ENCODE data around the gene RAB9B. TPM values are rescaled to one million over a fixed set of nuclear protein-coding genes. Genes with fewer than 3 reads are reported as not detected.
"Not testable (repeated sequence)": the region's sequence is repeated elsewhere in the genome, so short reads cannot be mapped to it uniquely, and the experiment has no call there.

RAB9B gene
- total and polyA plus RNA-seq, 9 donors, result 3.7 to 23.8 (median 12.6) TPM

DNA sequence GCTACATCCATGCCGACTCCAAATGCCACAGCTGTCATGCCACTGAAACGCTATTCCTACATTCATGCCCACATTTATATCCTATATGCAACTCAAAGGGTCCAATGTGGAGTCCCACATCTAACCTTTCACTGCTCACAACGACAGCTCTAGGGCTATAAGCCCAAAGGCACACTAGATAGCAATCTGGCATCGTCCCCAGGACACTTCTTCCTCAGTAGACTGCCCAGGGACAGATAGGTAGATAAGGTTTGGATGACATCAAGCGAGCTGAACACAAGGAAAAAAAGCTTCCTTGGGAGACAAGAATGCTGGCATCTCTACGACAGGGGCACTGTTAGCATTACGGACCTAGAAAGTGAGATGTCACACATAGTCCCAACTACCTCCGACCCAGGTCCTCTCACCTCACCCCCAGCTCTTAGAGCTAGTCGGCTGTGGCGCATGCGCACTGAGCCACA, 685 bp downstream of the RAB9B start:
- Histone ChIP-seq H3K27ac (peak overlapping the region in 1 of 2 donors; percentile 85), H3K4me3 (peak overlapping the region; percentile 47), H3K4me1 (ENCODE audit: insufficient read depth) (no peaks in the 10 kb centered on the region), H3K9me3 (no peaks in the 10 kb centered on the region), H3K36me3 (no peaks in the 10 kb centered on the region), H3K27me3 (no peaks in the 10 kb centered on the region)
- no peak for TF ChIP-seq POLR2A (IDR thresholded peaks at IDR 0.05)
- no peak for TF ChIP-seq EP300 (IDR thresholded peaks at IDR 0.05)
- TF ChIP-seq, protein P1, sequence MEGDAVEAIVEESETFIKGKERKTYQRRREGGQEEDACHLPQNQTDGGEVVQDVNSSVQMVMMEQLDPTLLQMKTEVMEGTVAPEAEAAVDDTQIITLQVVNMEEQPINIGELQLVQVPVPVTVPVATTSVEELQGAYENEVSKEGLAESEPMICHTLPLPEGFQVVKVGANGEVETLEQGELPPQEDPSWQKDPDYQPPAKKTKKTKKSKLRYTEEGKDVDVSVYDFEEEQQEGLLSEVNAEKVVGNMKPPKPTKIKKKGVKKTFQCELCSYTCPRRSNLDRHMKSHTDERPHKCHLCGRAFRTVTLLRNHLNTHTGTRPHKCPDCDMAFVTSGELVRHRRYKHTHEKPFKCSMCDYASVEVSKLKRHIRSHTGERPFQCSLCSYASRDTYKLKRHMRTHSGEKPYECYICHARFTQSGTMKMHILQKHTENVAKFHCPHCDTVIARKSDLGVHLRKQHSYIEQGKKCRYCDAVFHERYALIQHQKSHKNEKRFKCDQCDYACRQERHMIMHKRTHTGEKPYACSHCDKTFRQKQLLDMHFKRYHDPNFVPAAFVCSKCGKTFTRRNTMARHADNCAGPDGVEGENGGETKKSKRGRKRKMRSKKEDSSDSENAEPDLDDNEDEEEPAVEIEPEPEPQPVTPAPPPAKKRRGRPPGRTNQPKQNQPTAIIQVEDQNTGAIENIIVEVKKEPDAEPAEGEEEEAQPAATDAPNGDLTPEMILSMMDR (IDR thresholded peaks at IDR 0.05), result no peak
- intact Hi-C loops (cut with DNase I), result no loop called here
- WGBS, 3 donors, result 28 to 43% (median 36%) methylated on average over 11 of the region's 11 CpGs
- DNase-seq, result no peak

DNA sequence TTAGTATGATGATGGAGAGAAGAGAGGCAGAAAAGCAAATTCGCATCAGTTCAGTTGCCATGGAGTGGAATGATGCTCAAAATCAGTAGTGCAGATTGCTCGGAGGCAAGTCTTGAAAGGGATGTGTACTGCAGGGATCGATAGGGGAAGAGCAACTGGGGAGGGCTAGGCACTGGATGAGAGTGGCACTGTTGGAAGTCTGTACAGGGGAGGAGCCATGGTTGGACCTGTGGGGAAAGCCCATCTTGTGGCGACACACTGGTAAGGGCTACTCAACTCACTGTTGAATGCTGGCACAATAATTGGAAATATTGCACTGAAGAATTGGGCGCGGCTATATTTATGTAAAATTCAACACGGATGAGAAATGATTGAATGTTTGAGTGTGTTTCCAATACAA, 1.2 kb downstream of the RAB9B start:
- no peaks in the 10 kb centered on the region for H3K36me3 ChIP-seq
- H3K4me1 ChIP-seq (ENCODE audit: insufficient read depth), result no peaks in the 10 kb centered on the region
- no peak for DNase-seq
- H3K9me3 ChIP-seq, result no peaks in the 10 kb centered on the region
- TF ChIP-seq, protein P1 (IDR thresholded peaks at IDR 0.05), result no peak
- TF ChIP-seq POLR2A (IDR thresholded peaks at IDR 0.05) (no peak), EP300 (IDR thresholded peaks at IDR 0.05) (no peak)
- peak overlapping the region; percentile 21 for H3K4me3 ChIP-seq
- WGBS, 3 donors, result 69 to 74% (median 70%) methylated on average over 7 of the region's 7 CpGs
- no peaks in the 10 kb centered on the region for H3K27me3 ChIP-seq
- no peak overlapping the region for H3K27ac ChIP-seq
- intact Hi-C loops (cut with DNase I), result no loop called here

DNA sequence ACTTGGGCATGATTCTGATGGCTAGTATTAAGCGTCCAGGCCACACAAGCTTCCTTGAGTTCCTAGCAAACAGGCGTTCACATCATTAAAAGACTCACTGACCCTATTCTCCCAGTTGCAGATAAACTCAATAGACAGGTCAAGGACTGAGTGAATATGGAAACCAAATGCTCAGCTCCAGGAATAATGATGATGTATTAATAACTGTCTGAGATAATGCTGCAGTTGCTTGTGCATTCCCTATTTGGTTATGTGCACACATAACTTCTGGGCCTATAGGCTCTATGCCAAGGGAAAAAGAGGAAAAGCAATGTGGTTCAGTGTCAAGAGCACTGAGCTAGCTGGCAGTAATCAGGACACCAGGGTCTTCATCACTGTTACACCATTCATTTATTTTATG, 3.5 kb downstream of the RAB9B start:
- intact Hi-C loops (cut with DNase I), result no loop called here

DNA sequence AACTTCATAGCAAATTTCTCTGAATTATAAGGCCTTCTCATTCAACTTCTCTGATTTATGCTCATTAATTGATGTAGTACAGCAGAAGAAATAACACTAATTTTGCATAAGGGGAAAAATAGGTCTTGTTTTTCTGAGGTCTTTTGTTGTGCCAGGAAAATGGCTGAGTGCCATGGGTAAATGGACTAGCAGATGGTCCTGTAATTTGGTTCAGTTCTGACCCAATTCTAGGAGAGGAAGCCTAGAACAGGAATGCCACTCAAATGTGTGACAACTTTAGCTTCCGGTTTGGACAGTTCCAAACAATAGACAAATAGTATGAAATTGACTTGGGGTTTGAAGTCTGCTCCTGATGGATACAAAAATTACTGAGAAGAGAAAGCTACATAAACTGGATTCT, 6.2 kb downstream of the RAB9B start:
- DNase-seq, result no peak
- no peak overlapping the region for H3K4me3 ChIP-seq
- TF ChIP-seq, protein P1 (IDR thresholded peaks at IDR 0.05), result no peak
- no peak for TF ChIP-seq EP300 (IDR thresholded peaks at IDR 0.05)
- no peak for TF ChIP-seq POLR2A (IDR thresholded peaks at IDR 0.05)
- H3K4me1 ChIP-seq (ENCODE audit: insufficient read depth), result peaks cover 2% of the 10 kb centered on the region
- no peaks in the 10 kb centered on the region for H3K36me3 ChIP-seq
- H3K9me3 ChIP-seq, result no peaks in the 10 kb centered on the region
- H3K27ac ChIP-seq, result no peak overlapping the region
- 71 to 100% (median 74%) methylated on average over 1 of the region's 1 CpG for WGBS, 3 donors
- intact Hi-C loops (cut with DNase I), result no loop called here
- no peaks in the 10 kb centered on the region for H3K27me3 ChIP-seq

More for the DNA sequence above, 3.5 kb downstream of the RAB9B start:
- no peaks in the 10 kb centered on the region for H3K9me3 ChIP-seq
- peak overlapping the region in 1 of 2 donors; percentile 42 for H3K27ac ChIP-seq
- H3K4me3 ChIP-seq, result no peak overlapping the region
- WGBS, 3 donors, result 26 to 41% (median 30%) methylated on average over 2 of the region's 2 CpGs
- TF ChIP-seq EP300 (IDR thresholded peaks at IDR 0.05), result no peak
- DNase-seq, result no peak
- no peaks in the 10 kb centered on the region for H3K27me3 ChIP-seq
- peaks cover 2% of the 10 kb centered on the region for H3K4me1 ChIP-seq (ENCODE audit: insufficient read depth)
- no peaks in the 10 kb centered on the region for H3K36me3 ChIP-seq

DNA sequence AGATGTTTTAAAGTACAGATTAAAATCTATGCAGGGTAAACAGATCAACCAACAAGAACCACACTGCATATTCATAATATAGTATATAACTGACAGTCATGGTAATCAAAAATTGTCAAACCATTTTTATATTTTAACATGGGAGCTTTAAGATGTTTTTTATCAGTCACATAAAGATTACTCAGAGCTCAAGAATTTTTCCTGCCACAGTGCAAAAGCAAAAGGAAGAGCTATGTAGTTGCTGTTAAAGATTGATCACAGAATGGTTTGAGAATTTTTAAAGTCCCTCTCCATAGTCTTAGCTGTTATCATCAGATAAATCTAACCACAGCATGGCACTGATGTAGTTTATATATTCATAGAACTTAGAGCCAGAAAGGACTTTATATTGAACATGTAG, 8.5 kb downstream of the RAB9B start:
- intact Hi-C loops (cut with DNase I), result loop anchor here in 1 of 4 donors (5.0 kb wide), 1 partner anchor 291 kb away; no protein-coding TSS in a partner anchor
- TF ChIP-seq EP300 (IDR thresholded peaks at IDR 0.05) (no peak), POLR2A (IDR thresholded peaks at IDR 0.05) (no peak)
- TF ChIP-seq, protein P1 (IDR thresholded peaks at IDR 0.05), result no peak
- Histone ChIP-seq H3K4me3 (no peak overlapping the region), H3K9me3 (no peaks in the 10 kb centered on the region), H3K27me3 (no peaks in the 10 kb centered on the region), H3K4me1 (ENCODE audit: insufficient read depth) (peaks cover 2% of the 10 kb centered on the region), H3K36me3 (no peaks in the 10 kb centered on the region), H3K27ac (no peak overlapping the region)
- no peak for DNase-seq

DNA sequence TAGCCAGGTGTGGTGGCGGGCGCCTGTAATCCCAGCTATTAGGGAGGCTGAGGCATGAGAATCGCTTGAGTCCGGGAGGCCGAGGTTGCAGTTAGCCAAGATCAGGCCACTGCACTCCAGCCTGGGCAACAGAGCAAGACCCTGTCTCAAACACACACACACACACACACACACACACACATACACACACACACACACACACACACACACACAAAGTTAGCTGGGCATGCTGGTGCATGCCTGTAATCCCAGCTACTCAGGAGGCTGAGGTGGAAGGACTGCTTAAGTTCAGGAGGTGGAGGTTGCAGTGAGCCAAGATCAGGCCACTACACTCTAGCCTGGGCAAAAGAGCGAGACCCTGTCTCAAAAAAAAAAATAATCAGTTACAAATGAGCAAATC, 11.3 kb downstream of the RAB9B start:
- H3K4me3 ChIP-seq; H3K9me3 ChIP-seq; H3K4me1 ChIP-seq (ENCODE audit: insufficient read depth); H3K27ac ChIP-seq; H3K27me3 ChIP-seq; H3K36me3 ChIP-seq; DNase-seq: not testable (repeated sequence)
- WGBS, 3 donors, result 88 to 92% (median 92%) methylated on average over 6 of the region's 6 CpGs
- intact Hi-C loops (cut with DNase I), result loop anchor here in 1 of 4 donors (5.0 kb wide), 1 partner anchor 289 kb away; no protein-coding TSS in a partner anchor
